AG09319 (cell line): ENCODE results near the gene SOX6.

ENCODE experiments used
- DNase-seq: peaks from one replicate; pipeline ENCODE4 v3.0.0-alpha.2; 2010; ENCODE audit warnings: low read depth; ENCODE audit errors: extremely low read depth
- CTCF ChIP-seq: IDR thresholded peaks from 2 replicates; pipeline ENCODE4 v1.5.1; 2011; ENCODE audit warnings: low read depth, mild to moderate bottlenecking, inconsistent platforms, low read length, moderate library complexity

Gene SOX6

GRCh38 chr11:16364254-16364653 is 7.9 kb upstream of the SOX6 start:
- TF ChIP-seq CTCF, result no peak
- no peak for DNase-seq

- no peak for DNase-seq
- TF ChIP-seq CTCF, result no peak
Measured at GRCh38 chr11:16363706-16364105, 7.4 kb upstream of the SOX6 start.

- no peak for DNase-seq
- TF ChIP-seq CTCF, result no peak
Measured at GRCh38 chr11:16361108-16361865, 4.9 kb upstream of the SOX6 start.

GRCh38 chr11:16359369-16359768 is 3.0 kb upstream of the SOX6 start:
- no peak for DNase-seq

GRCh38 chr11:16358726-16359125 is 2.4 kb upstream of the SOX6 start:
- DNase-seq, result no peak
- TF ChIP-seq CTCF, result no peak

More at GRCh38 chr11:16359369-16359768, 3.0 kb upstream of the SOX6 start:
- no peak for TF ChIP-seq CTCF

GRCh38 chr11:16357775-16358174 is 1.4 kb upstream of the SOX6 start:
- no peak for TF ChIP-seq CTCF

GRCh38 chr11:16356761-16357393 is 531 bp upstream of the SOX6 start:
- DNase-seq, result no peak
- no peak for TF ChIP-seq CTCF

More at GRCh38 chr11:16357775-16358174, 1.4 kb upstream of the SOX6 start:
- no peak for DNase-seq
